ENCODE measurements around the gene WDR46. TPM values are rescaled to one million over a fixed set of nuclear protein-coding genes. Genes with fewer than 3 reads are reported as not detected.

Gene WDR46
- total RNA-seq, 1 donor from 2014 or later = 132 TPM

GRCh38 chr6:33241968-33242367 is 47.1 kb downstream of the WDR46 start:
- Histone ChIP-seq H3K4me3 (ENCODE audit: low read depth, low read length) (no peak overlapping the region), H3K27me3 (ENCODE audit: control insufficient read depth, insufficient read depth, low read length) (peaks cover 3% of the 10 kb centered on the region), H3K36me3 (ENCODE audit: control insufficient read depth, insufficient read depth, low read length) (no peaks in the 10 kb centered on the region)
- DNase-seq (ENCODE audit: low read depth) (peak; percentile 16), FAIRE-seq (no peak)
- TF ChIP-seq CTCF (IDR thresholded peaks at IDR 0.05; ENCODE audit: insufficient read depth, low read length, severe bottlenecking) = no peak

GRCh38 chr6:33237741-33238140 is 51.3 kb downstream of the WDR46 start:
- peaks cover 6% of the 10 kb centered on the region for H3K27me3 ChIP-seq (ENCODE audit: control insufficient read depth, insufficient read depth, low read length)
- FAIRE-seq (no peak), DNase-seq (ENCODE audit: low read depth) (no peak)
- H3K36me3 ChIP-seq (ENCODE audit: control insufficient read depth, insufficient read depth, low read length) = no peaks in the 10 kb centered on the region
- no peak for TF ChIP-seq CTCF (IDR thresholded peaks at IDR 0.05; ENCODE audit: insufficient read depth, low read length, severe bottlenecking)
- no peak overlapping the region for H3K4me3 ChIP-seq (ENCODE audit: low read depth, low read length)

- no peak for TF ChIP-seq CTCF (IDR thresholded peaks at IDR 0.05; ENCODE audit: insufficient read depth, low read length, severe bottlenecking)
- no peak overlapping the region for H3K4me3 ChIP-seq (ENCODE audit: low read depth, low read length)
- no peaks in the 10 kb centered on the region for H3K36me3 ChIP-seq (ENCODE audit: control insufficient read depth, insufficient read depth, low read length)
- DNase-seq (ENCODE audit: low read depth) (no peak), FAIRE-seq (no peak)
- peaks cover 6% of the 10 kb centered on the region for H3K27me3 ChIP-seq (ENCODE audit: control insufficient read depth, insufficient read depth, low read length)
These were observed 52.2 kb downstream of the WDR46 start for GRCh38 chr6:33236852-33237251.

- TF ChIP-seq CTCF (IDR thresholded peaks at IDR 0.05; ENCODE audit: insufficient read depth, low read length, severe bottlenecking) = no peak
- FAIRE-seq (no peak), DNase-seq (ENCODE audit: low read depth) (no peak)
- Histone ChIP-seq H3K4me3 (ENCODE audit: low read depth, low read length) (no peak overlapping the region), H3K27me3 (ENCODE audit: control insufficient read depth, insufficient read depth, low read length) (peaks cover 6% of the 10 kb centered on the region), H3K36me3 (ENCODE audit: control insufficient read depth, insufficient read depth, low read length) (no peaks in the 10 kb centered on the region)
These were observed 52.7 kb downstream of the WDR46 start for GRCh38 chr6:33236328-33236727.

- no peak overlapping the region for H3K4me3 ChIP-seq (ENCODE audit: low read depth, low read length)
- no peak for FAIRE-seq
- peaks cover 4% of the 10 kb centered on the region for H3K27me3 ChIP-seq (ENCODE audit: control insufficient read depth, insufficient read depth, low read length)
- H3K36me3 ChIP-seq (ENCODE audit: control insufficient read depth, insufficient read depth, low read length) = no peaks in the 10 kb centered on the region
- TF ChIP-seq CTCF (IDR thresholded peaks at IDR 0.05; ENCODE audit: insufficient read depth, low read length, severe bottlenecking) = no peak
- DNase-seq (ENCODE audit: low read depth) = no peak
These were observed 53.8 kb downstream of the WDR46 start for GRCh38 chr6:33235221-33235634.

Other genes with a start within 250 kb of the WDR46 start
- 0.26 and 1.1 TPM in 2 replicates for gene HLA-DPA1, start 215.6 kb downstream of the WDR46 start, total RNA-seq
- gene HLA-DPB1, start 213.2 kb downstream of the WDR46 start, total RNA-seq = 0.53 TPM in 1 of 2 replicates, not detected in the other
- under 0.01 TPM in 2 replicates for gene COL11A2, start 96.8 kb downstream of the WDR46 start, total RNA-seq
- gene RXRB, start 88.6 kb downstream of the WDR46 start, total RNA-seq = 13.2 and 15.3 TPM in 2 replicates
- gene SLC39A7, start 88.4 kb downstream of the WDR46 start, total RNA-seq = 90.4 and 94.0 TPM in 2 replicates
- 59.8 and 76.4 TPM in 2 replicates for gene HSD17B8, start 84.6 kb downstream of the WDR46 start, total RNA-seq
- 43.4 and 50.7 TPM in 2 replicates for gene RING1, start 80.7 kb downstream of the WDR46 start, total RNA-seq
- 22.1 and 32.5 TPM in 2 replicates for gene VPS52, start 17.4 kb downstream of the WDR46 start, total RNA-seq
- 9,289 and 12,112 TPM in 2 replicates for gene RPS18, start 17.2 kb downstream of the WDR46 start, total RNA-seq
- gene B3GALT4, start 12.1 kb downstream of the WDR46 start, total RNA-seq = 3.9 and 16.9 TPM in 2 replicates
- 61.7 and 64.5 TPM in 2 replicates for gene PFDN6, start 362 bp upstream of the WDR46 start, total RNA-seq
- 22.6 and 27.7 TPM in 2 replicates for gene RGL2, start 9.7 kb upstream of the WDR46 start, total RNA-seq
- 11.6 and 24.3 TPM in 2 replicates for gene TAPBP, start 24.8 kb upstream of the WDR46 start, total RNA-seq
- gene ZBTB22, start 28.5 kb upstream of the WDR46 start, total RNA-seq = 13.2 and 20.1 TPM in 2 replicates
- gene DAXX, start 33.7 kb upstream of the WDR46 start, total RNA-seq = 27.4 and 53.1 TPM in 2 replicates
- 0.26 TPM in 2 replicates for gene KIFC1, start 102.6 kb upstream of the WDR46 start, total RNA-seq
- gene PHF1, start 121.8 kb upstream of the WDR46 start, total RNA-seq = 7.6 and 13.2 TPM in 2 replicates
- 37.1 and 42.5 TPM in 2 replicates for gene CUTA, start 128.9 kb upstream of the WDR46 start, total RNA-seq
- 0.79 and 0.90 TPM in 2 replicates for gene SYNGAP1, start 130.8 kb upstream of the WDR46 start, total RNA-seq
- gene ZBTB9, start 165.3 kb upstream of the WDR46 start, total RNA-seq = 5.9 and 6.3 TPM in 2 replicates